IMR-90 (cell line): ENCODE data around the gene MYO1A. TPM values are rescaled to one million over a fixed set of nuclear protein-coding genes. Genes with fewer than 3 reads are reported as not detected.
A peak's percentile ranks its signal among the peaks of the same experiment; 100 is the strongest.

Source experiments
- ATAC-seq: fragments of 200-7000 bp; cut with Tn5 transposase; 2 replicates; pipeline ENCODE4 v1.9.1; 2020; ENCODE audit warnings: low read depth, mild to moderate bottlenecking, moderate library complexity
- BruUV-seq: library from RNA; stranded (reverse); fragments of 400-500 nt; replicated peaks from 2 replicates; lab custom pipeline; 2021; lab: Mats Ljungman, UMichigan
- CTCF ChIA-PET: fragments of 300-600 bp; formaldehyde crosslinking; extraction: SDS; loops from one replicate; lab custom pipeline; 2021; ENCODE audit warnings: antibody characterized with exemption; lab: Yijun Ruan, JAX
- POLR2A ChIA-PET: fragments of 300-600 bp; sonication (Branson Sonifier 250); formaldehyde crosslinking; loops from one replicate; lab custom pipeline; 2022; ENCODE audit warnings: antibody characterized with exemption; ENCODE audit not compliant: unreplicated experiment; lab: Charles Lee
- DNase-seq: peaks from one replicate; pipeline ENCODE4 v3.0.0; 2013
- H2AFZ ChIP-seq: replicated peaks from 2 replicates; pipeline ENCODE3; 2013; ENCODE audit warnings: low read length, mild to moderate bottlenecking; ENCODE audit not compliant: poor library complexity
- H2AK5ac ChIP-seq: 2 replicates; pipeline ENCODE4 v1.6.1; 2013; ENCODE audit warnings: low read depth, low read length, inconsistent platforms
- H2AK9ac ChIP-seq: replicated peaks from 2 replicates; pipeline ENCODE3; 2013; ENCODE audit warnings: mild to moderate bottlenecking, low read depth, low read length, moderate library complexity; ENCODE audit not compliant: poor library complexity
- H2BK120ac ChIP-seq: 2 replicates; pipeline ENCODE4 v1.6.1; 2013; ENCODE audit warnings: low read depth, low read length, inconsistent platforms
- H2BK15ac ChIP-seq: 3 replicates; pipeline ENCODE4 v1.6.1; 2013; ENCODE audit warnings: low read depth, low read length, inconsistent platforms
- H2BK20ac ChIP-seq: 2 replicates; pipeline ENCODE4 v1.6.1; 2013; ENCODE audit warnings: low read depth, mild to moderate bottlenecking, inconsistent platforms, low read length, moderate library complexity
- H2BK5ac ChIP-seq: 2 replicates; pipeline ENCODE4 v1.6.1; 2013; ENCODE audit warnings: mild to moderate bottlenecking, low read depth, low read length, inconsistent platforms; ENCODE audit not compliant: poor library complexity, severe bottlenecking
- H3K14ac ChIP-seq: replicated peaks from 2 replicates; pipeline ENCODE4 v1.6.1; 2013; ENCODE audit warnings: low read depth, low read length, inconsistent platforms
- H3K18ac ChIP-seq: 2 replicates; pipeline ENCODE4 v1.6.1; 2013; ENCODE audit warnings: low read depth, low read length, control low read depth
- H3K23ac ChIP-seq: 2 replicates; pipeline ENCODE4 v1.6.1; 2013; ENCODE audit warnings: low read depth, low read length, inconsistent platforms
- H3K27ac ChIP-seq: 2 replicates; pipeline ENCODE4 v1.5.1; 2013; ENCODE audit warnings: mild to moderate bottlenecking, control low read depth, low read length; ENCODE audit not compliant: insufficient read depth
- H3K27me3 ChIP-seq: 2 replicates; pipeline ENCODE4 v1.6.1; 2013; ENCODE audit warnings: low read length; ENCODE audit not compliant: control insufficient read depth, insufficient read depth
- H3K36me3 ChIP-seq: 2 replicates; pipeline ENCODE4 v1.6.1; 2013; ENCODE audit warnings: low read length, mixed read lengths; ENCODE audit not compliant: control insufficient read depth, insufficient read depth
- H3K4ac ChIP-seq: 2 replicates; pipeline ENCODE4 v1.6.1; 2013; ENCODE audit warnings: low read depth, low read length, inconsistent platforms
- H3K4me1 ChIP-seq: 2 replicates; pipeline ENCODE4 v1.6.1; 2013; ENCODE audit warnings: low read length, mixed read lengths; ENCODE audit not compliant: control insufficient read depth, insufficient read depth
- H3K4me2 ChIP-seq: 2 replicates; pipeline ENCODE4 v1.6.1; 2013; ENCODE audit warnings: low read depth, mild to moderate bottlenecking, control low read depth, low read length, moderate library complexity
- H3K4me3 ChIP-seq: 2 replicates; pipeline ENCODE4 v1.5.1; 2013; ENCODE audit warnings: low read depth, mild to moderate bottlenecking, control low read depth, low read length, moderate library complexity; ENCODE audit not compliant: insufficient read depth
- H3K56ac ChIP-seq: 2 replicates; pipeline ENCODE4 v1.6.1; 2013; ENCODE audit warnings: low read length, inconsistent platforms; ENCODE audit not compliant: insufficient read depth; ENCODE audit errors: extremely low read depth
- H3K79me1 ChIP-seq, 2 experiments: 2 replicates each; pipeline ENCODE4 v1.6.1; 2013; ENCODE audit warnings: low read length in 2 of 2, inconsistent platforms in 1 of 2, low read depth in 1 of 2
- H3K9ac ChIP-seq: 2 replicates; pipeline ENCODE4 v1.6.1; 2013; ENCODE audit warnings: low read depth, low read length, control low read depth
- H3K9me1 ChIP-seq: 2 replicates; pipeline ENCODE4 v1.6.1; 2013; ENCODE audit warnings: low read length, inconsistent platforms; ENCODE audit not compliant: insufficient read depth
- H3K9me3 ChIP-seq: 2 replicates; pipeline ENCODE4 v1.6.1; 2013; ENCODE audit warnings: low read length; ENCODE audit not compliant: control insufficient read depth, insufficient read depth
- H4K20me1 ChIP-seq: 2 replicates; pipeline ENCODE4 v1.6.1; 2013; ENCODE audit warnings: low read length, inconsistent platforms; ENCODE audit not compliant: insufficient read depth
- H4K5ac ChIP-seq: 2 replicates; pipeline ENCODE4 v1.6.1; 2013; ENCODE audit warnings: mild to moderate bottlenecking, low read depth, low read length, control low read depth
- H4K8ac ChIP-seq, 2 experiments: 2 replicates each; pipeline ENCODE4 v1.6.1; 2013; ENCODE audit warnings: low read depth in 2 of 2, low read length in 2 of 2, control low read depth in 1 of 2, inconsistent platforms in 1 of 2
- H4K91ac ChIP-seq: 2 replicates; pipeline ENCODE4 v1.6.1; 2013; ENCODE audit warnings: low read depth, low read length, inconsistent platforms; ENCODE audit not compliant: insufficient read depth
- MXI1 ChIP-seq: IDR thresholded peaks from 2 replicates; pipeline ENCODE4 v1.6.1; 2012; ENCODE audit warnings: low read depth, mild to moderate bottlenecking, low read length, moderate library complexity, borderline replicate concordance
- POLR2A ChIP-seq: IDR thresholded peaks from 2 replicates; pipeline ENCODE4 v1.6.1; 2012; ENCODE audit warnings: mild to moderate bottlenecking, low read depth, low read length
- SMC3 ChIP-seq: fragments of 150-350 bp; IDR thresholded peaks from 2 replicates; pipeline ENCODE4 v1.6.1; 2016; ENCODE audit warnings: low read depth, mild to moderate bottlenecking, antibody characterized with exemption, low read length, moderate library complexity
- WGBS, 2 experiments: methylation state at CpG; one replicate each; pipeline versions ENCODE4 v1.1.5 to v1.1.7; 2013; ENCODE audit warnings: missing lambda C conversion rate in 2 of 2; ENCODE audit not compliant: insufficient read length in 1 of 2; ENCODE audit errors: extremely low coverage in 2 of 2; 5-methylcytosine and 5-hydroxymethylcytosine counted together
- dilution Hi-C: fragments of 300-500 bp; cut with HindIII; formaldehyde crosslinking; loops from one replicate; pipeline ENCODE4 v1.14.3; 2018; ENCODE audit warnings: low sequenced_read_pairs; ENCODE audit not compliant: unreplicated experiment
- in situ Hi-C: fragments of 300-500 bp; cut with MboI; formaldehyde crosslinking; loops from 3 replicates; pipeline ENCODE4 v1.14.3; 2019; ENCODE audit warnings: low sequenced_read_pairs, inconsistent platforms, mixed read lengths
- intact Hi-C: fragments of 100-400 bp; cut with micrococcal nuclease; formaldehyde crosslinking; loops from 2 replicates; pipeline ENCODE4 v1.10.0; 2022
- polyA plus RNA-seq, 3 experiments: library from polyadenylated mRNA; depleted of rRNA; stranded (reverse); fragments of >200 nt; gene quantifications; 2 replicates each; pipeline ENCODE4 v1.2.3, GENCODE V29; 2012; ENCODE audit warnings: low replicate concordance in 1 of 3
- total RNA-seq: library from RNA; depleted of rRNA; stranded (reverse); fragments of >200 nt; gene quantifications from 2 replicates; pipeline ENCODE4 v1.2.3, GENCODE V29; 2012
- TF ChIP-seq, protein P1 (sequence below): conservative IDR thresholded peaks from 2 replicates; pipeline ENCODE4 v1.5.1; 2012; ENCODE audit warnings: mild to moderate bottlenecking, low read depth, low read length, improper control_type of control experiment

The MYO1A gene
- total and polyA plus RNA-seq, 2 of the 4 experiments (the other 2 are of a cell fraction): under 0.01 TPM; not detected in 1

DNA sequence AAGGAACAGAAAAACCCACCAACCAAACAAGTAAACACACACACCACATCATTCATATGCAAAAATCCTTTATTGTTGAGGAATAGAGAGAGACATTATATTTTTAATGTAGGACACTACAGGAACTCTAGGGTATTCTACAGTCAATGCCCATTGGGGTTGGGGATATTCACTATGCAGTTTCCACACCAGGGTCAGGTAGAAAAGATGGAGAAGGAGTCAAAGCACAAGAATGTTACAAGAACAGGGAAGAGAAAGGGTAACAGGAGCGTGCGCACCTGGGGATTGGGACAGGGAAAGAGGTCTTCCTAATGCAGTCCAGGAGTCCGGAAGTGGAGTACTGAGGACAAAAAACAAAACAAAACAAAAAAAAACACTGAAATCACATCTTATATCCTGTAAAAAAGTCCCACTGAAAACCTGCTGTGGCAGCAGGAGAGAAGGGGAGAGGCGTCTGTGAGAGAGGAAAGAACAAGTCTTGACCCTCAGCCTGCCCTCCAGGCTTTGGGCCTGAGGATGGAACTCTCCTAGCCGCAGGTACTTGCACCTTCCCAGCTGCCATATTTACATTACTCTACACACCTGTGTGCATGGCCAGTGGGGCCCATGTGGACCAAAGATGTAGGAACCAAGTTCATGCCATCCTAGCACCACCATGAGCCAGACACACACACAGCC, 39.8 kb downstream of the MYO1A start:
- no peak overlapping the region for H2BK15ac ChIP-seq
- CTCF ChIA-PET: no interaction called here
- H3K18ac ChIP-seq: no peak overlapping the region
- ATAC-seq: no peak
- H3K27me3 ChIP-seq: peaks cover 27% of the 10 kb centered on the region
- no peak overlapping the region for H2BK5ac ChIP-seq
- no peak overlapping the region for H4K8ac ChIP-seq
- in situ Hi-C loops: loop anchor here (5.0 to 10.0 kb wide), 2 partner anchors 102 to 375 kb away; partner anchors contain the start of genes BAZ2A and STAT6
- no peaks in the 10 kb centered on the region for H3K36me3 ChIP-seq
- peaks cover 6% of the 10 kb centered on the region for H3K4me1 ChIP-seq
- H4K5ac ChIP-seq: no peak overlapping the region
- intact Hi-C loops: loop anchor here (10.0 kb wide), 1 partner anchor 365 kb away; the partner anchor contains the start of gene ATP5F1B
- H2BK120ac ChIP-seq: no peak overlapping the region
- H3K9me3 ChIP-seq: no peaks in the 10 kb centered on the region
- no peak overlapping the region for H2AK9ac ChIP-seq
- no peak overlapping the region for H3K27ac ChIP-seq
- H3K23ac ChIP-seq: no peak overlapping the region
- WGBS, 2 experiments: 83% methylated on average over 1 of the region's 5 CpGs; no CpG with 5 or more reads in 1 of the 2 experiments
- no peak overlapping the region for H3K9ac ChIP-seq
- no peak overlapping the region for H3K4me3 ChIP-seq
- no peak overlapping the region for H2AFZ ChIP-seq
- no TSS peak for BruUV-seq
- no peak overlapping the region for H3K4me2 ChIP-seq
- dilution Hi-C loops: no loop called here
- H2AK5ac ChIP-seq: peak overlapping the region; percentile 2; the same call in 1 of the 2 replicates
- H3K4ac ChIP-seq: no peak overlapping the region
- POLR2A ChIA-PET: no interaction called here
- no peak overlapping the region for H4K91ac ChIP-seq
- DNase-seq: no peak
- no peak overlapping the region for H3K56ac ChIP-seq
- TF ChIP-seq, protein P1, sequence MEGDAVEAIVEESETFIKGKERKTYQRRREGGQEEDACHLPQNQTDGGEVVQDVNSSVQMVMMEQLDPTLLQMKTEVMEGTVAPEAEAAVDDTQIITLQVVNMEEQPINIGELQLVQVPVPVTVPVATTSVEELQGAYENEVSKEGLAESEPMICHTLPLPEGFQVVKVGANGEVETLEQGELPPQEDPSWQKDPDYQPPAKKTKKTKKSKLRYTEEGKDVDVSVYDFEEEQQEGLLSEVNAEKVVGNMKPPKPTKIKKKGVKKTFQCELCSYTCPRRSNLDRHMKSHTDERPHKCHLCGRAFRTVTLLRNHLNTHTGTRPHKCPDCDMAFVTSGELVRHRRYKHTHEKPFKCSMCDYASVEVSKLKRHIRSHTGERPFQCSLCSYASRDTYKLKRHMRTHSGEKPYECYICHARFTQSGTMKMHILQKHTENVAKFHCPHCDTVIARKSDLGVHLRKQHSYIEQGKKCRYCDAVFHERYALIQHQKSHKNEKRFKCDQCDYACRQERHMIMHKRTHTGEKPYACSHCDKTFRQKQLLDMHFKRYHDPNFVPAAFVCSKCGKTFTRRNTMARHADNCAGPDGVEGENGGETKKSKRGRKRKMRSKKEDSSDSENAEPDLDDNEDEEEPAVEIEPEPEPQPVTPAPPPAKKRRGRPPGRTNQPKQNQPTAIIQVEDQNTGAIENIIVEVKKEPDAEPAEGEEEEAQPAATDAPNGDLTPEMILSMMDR: no peak
- TF ChIP-seq SMC3 (no peak), MXI1 (no peak), POLR2A (no peak)
- H3K14ac ChIP-seq: no peak overlapping the region
- H4K20me1 ChIP-seq: no peaks in the 10 kb centered on the region
- H2BK20ac ChIP-seq: no peak overlapping the region
- H3K79me1 ChIP-seq: peaks cover 9 to 16% of the 10 kb centered on the region in 2 experiments
- H3K9me1 ChIP-seq: no peaks in the 10 kb centered on the region
